H1 (cell line): ENCODE data around the gene HLA-DQA1. TPM values are rescaled to one million over a fixed set of nuclear protein-coding genes. Genes with fewer than 3 reads are reported as not detected.

Source experiments
- CTCF ChIA-PET: fragments of 300-600 bp; sonication (Branson Sonifier 250); formaldehyde crosslinking; loops from one replicate; lab custom pipeline; 2021; ENCODE audit not compliant: partially characterized antibody; lab: Charles Lee
- POLR2A ChIA-PET: fragments of 300-600 bp; sonication (Branson Sonifier 250); formaldehyde crosslinking; loops from one replicate; lab custom pipeline; 2021; ENCODE audit warnings: inconsistent platforms; ENCODE audit not compliant: partially characterized antibody; lab: Charles Lee
- DNase-seq, 2 experiments: peaks; one replicate each; pipeline versions ENCODE4 v3.0.0 to v3.0.0-alpha.2; 2010 to 2022; ENCODE audit warnings: low spot score in 2 of 2, low read depth in 1 of 2, mixed read lengths in 1 of 2
- FAIRE-seq: peaks from 2 replicates; lab custom pipeline; 2011; peaks lifted over from hg19 to GRCh38; lab: Jason Lieb, UNC
- H2AFZ ChIP-seq: 2 replicates; pipeline ENCODE4 v1.8.1; 2012; ENCODE audit warnings: low read length, inconsistent platforms
- H2AK5ac ChIP-seq: 2 replicates; pipeline ENCODE4 v1.6.1; 2013; ENCODE audit warnings: low read depth, low read length
- H2BK120ac ChIP-seq: replicated peaks from 2 replicates; pipeline ENCODE3; 2013; ENCODE audit warnings: low read depth, low read length, inconsistent platforms
- H2BK12ac ChIP-seq: 2 replicates; pipeline ENCODE4 v1.6.1; 2013; ENCODE audit warnings: low read depth, low read length
- H2BK15ac ChIP-seq: 2 replicates; pipeline ENCODE4 v1.6.1; 2013; ENCODE audit warnings: low read length
- H2BK20ac ChIP-seq: 2 replicates; pipeline ENCODE4 v1.6.1; 2013; ENCODE audit warnings: low read length
- H2BK5ac ChIP-seq: 2 replicates; pipeline ENCODE4 v1.6.1; 2013; ENCODE audit warnings: low read depth, low read length
- H3K14ac ChIP-seq: 2 replicates; pipeline ENCODE4 v1.6.1; 2013; ENCODE audit warnings: inconsistent platforms; ENCODE audit not compliant: insufficient read length
- H3K18ac ChIP-seq: 2 replicates; pipeline ENCODE4 v1.6.1; 2013; ENCODE audit warnings: low read length; ENCODE audit errors: extremely low read depth
- H3K23ac ChIP-seq: 2 replicates; pipeline ENCODE4 v1.6.1; 2013; ENCODE audit warnings: inconsistent platforms; ENCODE audit not compliant: insufficient read length
- H3K23me2 ChIP-seq: 2 replicates; pipeline ENCODE4 v1.6.1; 2013; ENCODE audit warnings: low read depth, low read length
- H3K27ac ChIP-seq: 2 replicates; pipeline ENCODE4 v1.6.1; 2011; ENCODE audit warnings: low read depth, low read length, inconsistent platforms
- H3K27me3 ChIP-seq, 4 experiments: replicated peaks in 1 of 4; 1 replicate in 1 of 4; 2 replicates in 3 of 4; pipeline versions ENCODE4 v1.6.1 to v1.8.1; 2011 to 2013; ENCODE audit warnings: low read length in 3 of 4, mild to moderate bottlenecking in 3 of 4, inconsistent platforms in 2 of 4, mixed read lengths in 2 of 4, moderate library complexity in 1 of 4; ENCODE audit not compliant: control insufficient read depth in 3 of 4, insufficient read depth in 3 of 4; ENCODE audit errors: extremely low read depth in 1 of 4
- H3K36me3 ChIP-seq, 4 experiments: 2 replicates each; pipeline versions ENCODE4 v1.6.1 to v1.8.1; 2011 to 2013; ENCODE audit warnings: mild to moderate bottlenecking in 4 of 4, low read length in 3 of 4, moderate library complexity in 2 of 4, control low read depth in 1 of 4, inconsistent platforms in 1 of 4; ENCODE audit not compliant: insufficient read depth in 4 of 4, control insufficient read depth in 2 of 4
- H3K4ac ChIP-seq: replicated peaks from 2 replicates; pipeline ENCODE3; 2013; ENCODE audit warnings: low read length, low read depth, mixed read lengths, inconsistent platforms; ENCODE audit not compliant: insufficient read length
- H3K4me1 ChIP-seq, 4 experiments: replicated peaks in 1 of 4; 1 replicate in 1 of 4; 2 replicates in 3 of 4; pipeline versions ENCODE4 v1.6.1 to v1.8.1; 2011 to 2013; ENCODE audit warnings: low read length in 3 of 4, inconsistent platforms in 2 of 4, mixed read lengths in 1 of 4; ENCODE audit not compliant: insufficient read depth in 4 of 4, control insufficient read depth in 3 of 4
- H3K4me2 ChIP-seq, 2 experiments: 2 replicates each; pipeline versions ENCODE4 v1.6.1 to v1.8.1; 2011 to 2013; ENCODE audit warnings: low read depth in 2 of 2, low read length in 2 of 2, control low read depth in 1 of 2, inconsistent platforms in 1 of 2, mild to moderate bottlenecking in 1 of 2; ENCODE audit not compliant: insufficient read depth in 1 of 2
- H3K4me3 ChIP-seq, 4 experiments: fragments of 200-600, 300-600 bp in 1 of 4; sonication (generic), shearing (Covaris generic), sonication (Bioruptor Twin) in 1 of 4; 2 replicates each; pipeline versions ENCODE4 v1.5.1 to v1.8.1; 2011 to 2016; ENCODE audit warnings: low read length in 4 of 4, low read depth in 3 of 4, control low read depth in 2 of 4, inconsistent platforms in 2 of 4, mild to moderate bottlenecking in 2 of 4, mixed read lengths in 1 of 4, moderate library complexity in 1 of 4; ENCODE audit not compliant: insufficient read depth in 2 of 4; ENCODE audit errors: extremely low read depth in 1 of 4
- H3K56ac ChIP-seq: replicated peaks from 2 replicates; pipeline ENCODE3; 2013; ENCODE audit warnings: low read depth, mild to moderate bottlenecking, mixed read lengths, low read length, inconsistent platforms; ENCODE audit not compliant: insufficient read length
- H3K79me1 ChIP-seq: 2 replicates; pipeline ENCODE4 v1.6.1; 2013; ENCODE audit warnings: low read depth, low read length, control low read depth
- H3K79me2 ChIP-seq, 2 experiments: 2 replicates each; pipeline versions ENCODE4 v1.6.1 to v1.8.1; 2012 to 2013; ENCODE audit warnings: low read length in 2 of 2, mild to moderate bottlenecking in 2 of 2, inconsistent platforms in 1 of 2; ENCODE audit not compliant: insufficient read depth in 2 of 2, control insufficient read depth in 1 of 2
- H3K9ac ChIP-seq, 4 experiments: replicated peaks in 1 of 4; 1 replicate in 1 of 4; 2 replicates in 3 of 4; pipeline versions ENCODE4 v1.6.1 to v1.8.1; 2011 to 2013; ENCODE audit warnings: low read depth in 3 of 4, low read length in 3 of 4, control low read depth in 2 of 4, mild to moderate bottlenecking in 2 of 4, moderate library complexity in 2 of 4, inconsistent platforms in 1 of 4; ENCODE audit errors: extremely low read depth in 1 of 4
- H3K9me3 ChIP-seq, 2 experiments: 2 replicates each; pipeline versions ENCODE4 v1.6.1 to v1.8.1; 2012 to 2013; ENCODE audit warnings: mild to moderate bottlenecking in 2 of 2, moderate library complexity in 2 of 2, control low read depth in 1 of 2, inconsistent platforms in 1 of 2, low read depth in 1 of 2, low read length in 1 of 2, mixed read lengths in 1 of 2; ENCODE audit not compliant: insufficient read depth in 2 of 2
- H4K20me1 ChIP-seq, 2 experiments: replicated peaks in 1 of 2; 2 replicates each; pipeline versions ENCODE3 to v1.8.1; 2011 to 2013; ENCODE audit warnings: inconsistent platforms in 2 of 2, low read length in 2 of 2, mild to moderate bottlenecking in 1 of 2; ENCODE audit not compliant: insufficient read depth in 2 of 2, control insufficient read depth in 1 of 2
- H4K5ac ChIP-seq: 2 replicates; pipeline ENCODE4 v1.6.1; 2013; ENCODE audit warnings: low read length, low read depth, mixed read lengths, inconsistent platforms; ENCODE audit not compliant: insufficient read length
- H4K8ac ChIP-seq: 2 replicates; pipeline ENCODE4 v1.8.0; 2013; ENCODE audit warnings: mild to moderate bottlenecking, moderate library complexity, low read length, inconsistent platforms; ENCODE audit not compliant: insufficient read depth; ENCODE audit errors: extremely low read depth
- H4K91ac ChIP-seq: replicated peaks from 2 replicates; pipeline ENCODE3; 2013; ENCODE audit warnings: low read length, mixed read lengths, inconsistent platforms; ENCODE audit not compliant: insufficient read length
- CEBPB ChIP-seq: IDR thresholded peaks from 2 replicates; pipeline ENCODE4 v1.6.1; 2012; ENCODE audit warnings: low read depth, low read length
- FOSL1 ChIP-seq: IDR thresholded peaks from 2 replicates; pipeline ENCODE4 v1.6.1; 2011; ENCODE audit warnings: mild to moderate bottlenecking, low read depth, low read length, moderate library complexity; ENCODE audit not compliant: insufficient read depth
- GABPA ChIP-seq: IDR thresholded peaks from 2 replicates; pipeline ENCODE4 v1.6.1; 2011; ENCODE audit warnings: mild to moderate bottlenecking, low read length, moderate library complexity, borderline replicate concordance; ENCODE audit not compliant: insufficient read depth
- GTF2F1 ChIP-seq: IDR thresholded peaks from 2 replicates; pipeline ENCODE4 v1.6.1; 2012; ENCODE audit warnings: low read depth, low read length, improper control_type of control experiment, borderline replicate concordance
- JUN ChIP-seq: IDR thresholded peaks from 2 replicates; pipeline ENCODE4 v1.6.1; 2011; ENCODE audit warnings: low read depth, mild to moderate bottlenecking, improper control_type of control experiment, low read length
- KDM1A ChIP-seq: fragments of 200-600, 300-600 bp; sonication (generic); IDR thresholded peaks from 2 replicates; pipeline ENCODE4 v1.7.1; 2016; ENCODE audit warnings: mild to moderate bottlenecking, low read length, borderline replicate concordance
- KDM4A ChIP-seq: IDR thresholded peaks from one replicate; pipeline ENCODE4 v1.7.1; 2012; ENCODE audit warnings: low read depth, mild to moderate bottlenecking, moderate library complexity, low read length, inconsistent platforms; ENCODE audit not compliant: severe bottlenecking
- NRF1 ChIP-seq: IDR thresholded peaks from 2 replicates; pipeline ENCODE4 v1.6.1; 2011; ENCODE audit warnings: mild to moderate bottlenecking, low read depth, low read length, improper control_type of control experiment
- PHF8 ChIP-seq: fragments of 200-600 bp; sonication (generic); conservative IDR thresholded peaks from 2 replicates; pipeline ENCODE4 v1.7.1; 2012; ENCODE audit warnings: low read depth, mild to moderate bottlenecking, inconsistent platforms, low read length, moderate library complexity
- RNF2 ChIP-seq: fragments of 200-900, 300-1000 bp; sonication (generic); IDR thresholded peaks from 2 replicates; pipeline ENCODE4 v1.7.1; 2016; ENCODE audit warnings: borderline replicate concordance, low read depth, mild to moderate bottlenecking, antibody characterized with exemption, low read length; ENCODE audit not compliant: poor library complexity, severe bottlenecking; ENCODE audit errors: missing control alignments
- SAP30 ChIP-seq: fragments of 300-600 bp; sonication (generic); IDR thresholded peaks from 2 replicates; pipeline ENCODE4 v1.7.1; 2012; ENCODE audit warnings: low read length, moderate library complexity, mild to moderate bottlenecking, inconsistent platforms; ENCODE audit not compliant: insufficient read depth, insufficient replicate concordance
- TBP ChIP-seq: IDR thresholded peaks from 2 replicates; pipeline ENCODE4 v1.6.1; 2011; ENCODE audit warnings: low read depth, low read length, improper control_type of control experiment
- TEAD4 ChIP-seq: IDR thresholded peaks from 2 replicates; pipeline ENCODE4 v1.6.1; 2012; ENCODE audit warnings: low read depth, low read length, inconsistent platforms, mixed read lengths
- WGBS, 2 experiments: shearing (Covaris generic) in 1 of 2; methylation state at CpG; one replicate each; pipeline versions ENCODE4 v1.1.6 to v1.1.7; 2013 to 2015; ENCODE audit warnings: low lambda C conversion rate in 2 of 2, mixed read lengths in 2 of 2, inconsistent platforms in 1 of 2, low coverage in 1 of 2, missing lambda C conversion rate in 1 of 2; ENCODE audit not compliant: insufficient replicate concordance in 2 of 2, insufficient coverage in 1 of 2, insufficient read length in 1 of 2; ENCODE audit errors: extremely low coverage in 1 of 2, missing lambda C conversion rate in 1 of 2; 5-methylcytosine and 5-hydroxymethylcytosine counted together
- polyA plus RNA-seq, 7 experiments: library from polyadenylated mRNA; depleted of rRNA in 3 of 7; stranded (reverse) in 5 of 7; unstranded in 2 of 7; fragments of >200 nt in 5 of 7; fragments of 200-250 nt in 2 of 7; gene quantifications; 1 replicate in 5 of 7; 2 replicates in 1 of 7; 4 replicates in 1 of 7; pipeline versions ENCODE4 v1.2.1 to v1.2.3, GENCODE V29; 2011 to 2013; ENCODE audit warnings: missing spikeins in 2 of 7, mixed read lengths in 2 of 7
- total RNA-seq: library from RNA; stranded (reverse); fragmentation: NEBNext Ultra II Directional; extraction: Animal tissue kit (Norgen Biotek cat#: 25700); gene quantifications from 2 replicates; pipeline ENCODE4 v1.2.1, GENCODE V29; 2021
- TF ChIP-seq, protein P1 (sequence below): IDR thresholded peaks from 2 replicates; pipeline ENCODE4 v1.6.1; 2011; ENCODE audit warnings: low read length, improper control_type of control experiment

HLA-DQA1 gene
- total and polyA plus RNA-seq, 2 of the 8 experiments (the other 6 are each of a cell fraction or from before 2014, with no cell fraction given): 0.12 TPM; not detected in 1

DNA sequence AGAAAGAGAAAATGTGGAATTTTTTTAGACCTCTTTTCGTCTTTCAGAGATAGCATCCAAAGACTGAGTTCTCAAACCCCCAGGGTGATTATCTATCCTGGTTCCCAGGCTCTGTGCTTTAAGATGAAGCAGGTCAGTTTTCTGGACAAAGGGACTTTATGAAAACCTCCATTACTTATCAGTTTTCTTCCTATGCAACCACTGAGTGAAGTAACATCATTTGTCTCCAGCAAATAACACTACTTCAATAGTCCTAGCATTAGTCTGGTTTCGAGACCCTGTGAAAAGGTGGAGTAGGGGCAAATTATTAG, 29.3 kb upstream of the HLA-DQA1 start:
- WGBS, 2 experiments: 62% methylated on average over 2 of the region's 2 CpGs; no CpG with 5 or more reads in 1 of the 2 experiments
- CTCF ChIA-PET: no interaction called here
- H2BK12ac ChIP-seq: no peak overlapping the region
- TF ChIP-seq GTF2F1 (no peak), KDM4A (no peak), SAP30 (no peak), GABPA (no peak), TBP (no peak), KDM1A (no peak), RNF2 (no peak), TEAD4 (no peak), NRF1 (no peak), FOSL1 (no peak), CEBPB (no peak), JUN (no peak), PHF8 (no peak)
- TF ChIP-seq, protein P1, sequence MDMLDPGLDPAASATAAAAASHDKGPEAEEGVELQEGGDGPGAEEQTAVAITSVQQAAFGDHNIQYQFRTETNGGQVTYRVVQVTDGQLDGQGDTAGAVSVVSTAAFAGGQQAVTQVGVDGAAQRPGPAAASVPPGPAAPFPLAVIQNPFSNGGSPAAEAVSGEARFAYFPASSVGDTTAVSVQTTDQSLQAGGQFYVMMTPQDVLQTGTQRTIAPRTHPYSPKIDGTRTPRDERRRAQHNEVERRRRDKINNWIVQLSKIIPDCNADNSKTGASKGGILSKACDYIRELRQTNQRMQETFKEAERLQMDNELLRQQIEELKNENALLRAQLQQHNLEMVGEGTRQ: no peak

More for the DNA sequence above, 29.3 kb upstream of the HLA-DQA1 start:
- Histone ChIP-seq H2BK5ac (no peak overlapping the region), H4K20me1 (no peaks in the 10 kb centered on the region), H4K8ac (no peak overlapping the region), H3K27ac (no peak overlapping the region), H2AK5ac (no peak overlapping the region), H3K4me2 (no peak overlapping the region), H3K23ac (no peak overlapping the region), H3K14ac (no peak overlapping the region), H4K91ac (no peak overlapping the region), H2BK120ac (no peak overlapping the region), H2BK15ac (no peak overlapping the region), H3K56ac (no peak overlapping the region), H2BK20ac (no peak overlapping the region), H3K4me3 (no peak overlapping the region), H3K4ac (no peak overlapping the region), H3K27me3 (no peaks in the 10 kb centered on the region), H3K9me3 (no peaks in the 10 kb centered on the region), H3K18ac (no peak overlapping the region), H3K4me1 (no peaks in the 10 kb centered on the region; a peak in 1 of 7 replicates), H3K9ac (no peak overlapping the region), H4K5ac (no peak overlapping the region), H3K23me2 (no peaks in the 10 kb centered on the region), H3K79me2 (no peaks in the 10 kb centered on the region), H3K36me3 (no peaks in the 10 kb centered on the region), H3K79me1 (no peaks in the 10 kb centered on the region), H2AFZ (no peak overlapping the region)
- POLR2A ChIA-PET: no interaction called here
- DNase-seq (no peak), FAIRE-seq (no peak)
